ENCODE results near the gene SCGB1C1. TPM values are rescaled to one million over a fixed set of nuclear protein-coding genes. Genes with fewer than 3 reads are reported as not detected.

Gene SCGB1C1
- not detected in 2 replicates for total RNA-seq

DNA sequence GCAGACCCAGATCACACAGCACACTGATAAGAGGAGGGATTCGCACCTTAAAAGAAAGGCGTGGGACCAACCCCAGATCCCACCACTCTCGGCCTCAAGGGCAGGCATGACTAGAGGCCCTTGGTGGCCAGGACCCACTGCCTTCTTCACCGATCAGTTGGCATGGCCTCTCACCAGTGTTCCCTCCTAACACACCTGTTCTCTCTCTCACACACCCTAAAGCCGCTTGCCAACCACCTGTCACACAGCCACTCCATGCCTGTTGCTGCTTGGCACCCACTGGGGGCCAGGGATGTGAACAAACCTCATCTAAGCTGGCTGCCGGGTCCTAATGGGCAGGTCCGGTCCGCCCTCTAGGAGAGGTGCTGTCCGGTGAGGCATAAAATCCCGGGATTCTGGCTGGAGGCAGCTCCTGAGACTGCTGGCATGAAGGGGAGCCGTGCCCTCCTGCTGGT is at the start of gene SCGB1C1:
TSS of gene SCGB1C1 (plus strand) at position 405 of the 455 bp plus-strand sequence. CDS start at position 427, 22 bp downstream.

GRCh38 chr11:207208-207862 is 14.5 kb downstream of the SCGB1C1 start, which contains the start of the genes BET1L and RIC8A:
BET1L (minus strand) TSS chr11:207399; CDS start chr11:207321, 78 bp downstream.
RIC8A (plus strand) TSS chr11:207708; CDS start chr11:208855, 1,147 bp downstream.

GRCh38 chr11:235997-236773 is 43.3 kb downstream of the SCGB1C1 start, which contains the start of gene SIRT3:
SIRT3 (minus strand) TSS chr11:236342; CDS start chr11:236328, 14 bp downstream.

GRCh38 chr11:236774-237767 is 44.2 kb downstream of the SCGB1C1 start, which contains the start of gene PSMD13:
PSMD13 (plus strand) TSS chr11:236976; CDS start chr11:237050, 74 bp downstream.

Small RNAs within 50 kb of the gene (small RNA-seq; reads per million reads assigned to genes)
- gene RNU6-447P = not detected

Other genes with a start within 250 kb of the SCGB1C1 start
- 14.3 and 14.4 TPM in 2 replicates for gene BET1L, start 14.3 kb downstream of the SCGB1C1 start, total RNA-seq
- gene RIC8A, start 14.6 kb downstream of the SCGB1C1 start, total RNA-seq = 147 and 164 TPM in 2 replicates
- gene SIRT3, start 43.3 kb downstream of the SCGB1C1 start, total RNA-seq = 6.7 and 10.1 TPM in 2 replicates
- gene PSMD13, start 43.9 kb downstream of the SCGB1C1 start, total RNA-seq = 162 and 206 TPM in 2 replicates
- not detected in 2 replicates for gene NLRP6, start 85.3 kb downstream of the SCGB1C1 start, total RNA-seq
- gene PGGHG, start 96.0 kb downstream of the SCGB1C1 start, total RNA-seq = 17.3 and 24.2 TPM in 2 replicates
- gene IFITM5, start 106.4 kb downstream of the SCGB1C1 start, total RNA-seq = not detected in 2 replicates
- gene IFITM2, start 114.7 kb downstream of the SCGB1C1 start, total RNA-seq = 67.2 and 73.5 TPM in 2 replicates
- gene IFITM1, start 121.0 kb downstream of the SCGB1C1 start, total RNA-seq = 0.33 and 0.57 TPM in 2 replicates
- 55.7 and 70.9 TPM in 2 replicates for gene IFITM3, start 127.8 kb downstream of the SCGB1C1 start, total RNA-seq
- gene B4GALNT4, start 176.4 kb downstream of the SCGB1C1 start, total RNA-seq = 2.3 and 2.6 TPM in 2 replicates
- 0.65 and 0.86 TPM in 2 replicates for gene PKP3, start 201.1 kb downstream of the SCGB1C1 start, total RNA-seq
- gene SIGIRR, start 221.9 kb downstream of the SCGB1C1 start, total RNA-seq = 49.6 and 60.1 TPM in 2 replicates
- 0.33 and 0.48 TPM in 2 replicates for gene ANO9, start 248.9 kb downstream of the SCGB1C1 start, total RNA-seq